Measurements from ENCODE around the gene POGLUT3.

Gene POGLUT3

DNA sequence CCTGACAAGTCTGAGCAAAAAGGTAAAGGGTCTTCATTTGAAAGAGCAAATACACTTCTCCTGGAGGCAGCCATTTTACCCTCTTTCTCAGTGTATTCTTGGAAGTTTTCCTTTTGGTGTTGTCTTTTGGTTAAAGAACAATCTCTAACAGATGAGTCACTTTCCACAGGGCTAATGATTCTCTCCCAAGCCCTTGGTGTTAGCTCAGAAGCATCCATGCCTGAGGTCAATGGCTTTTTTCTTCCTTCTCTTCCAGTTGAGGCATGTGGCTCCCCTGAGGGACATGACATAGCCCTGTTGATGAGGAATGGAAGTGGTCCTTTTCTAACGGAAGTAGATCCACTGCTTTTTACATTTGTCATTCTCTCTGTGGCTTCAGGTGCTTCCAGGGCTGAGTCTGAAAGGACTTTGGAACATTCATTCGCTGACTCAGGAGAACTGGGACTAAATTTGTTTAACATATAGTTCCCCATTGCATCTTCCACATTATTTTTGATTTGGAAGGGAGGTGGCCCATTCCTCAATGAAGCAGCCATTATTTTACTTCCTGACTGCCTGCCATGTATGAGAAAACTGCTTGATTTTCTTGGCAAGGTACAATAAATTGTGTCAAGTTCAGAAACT, 13.8 kb upstream of the POGLUT3 start:
- TF ChIP-seq RARB (CRISPR knock-in tag; IDR thresholded peaks at IDR 0.05) (no peak), OSR1 (CRISPR knock-in tag; IDR thresholded peaks at IDR 0.05) (no peak), SNAI2 (CRISPR knock-in tag; IDR thresholded peaks at IDR 0.05) (no peak), TCF4 (CRISPR knock-in tag; IDR thresholded peaks at IDR 0.05; ENCODE audit: borderline replicate concordance) (no peak), ISL1 (CRISPR knock-in tag; IDR thresholded peaks at IDR 0.05) (no peak), GLIS3 (CRISPR knock-in tag; IDR thresholded peaks at IDR 0.05) (no peak), ZNF8 (CRISPR knock-in tag; IDR thresholded peaks at IDR 0.05) (no peak), PPARA (CRISPR knock-in tag; IDR thresholded peaks at IDR 0.05; ENCODE audit: borderline replicate concordance) (no peak), BACH2 (CRISPR knock-in tag; IDR thresholded peaks at IDR 0.05; ENCODE audit: borderline replicate concordance) (no peak), ZFP3 (CRISPR knock-in tag; IDR thresholded peaks at IDR 0.05) (no peak), CSDC2 (CRISPR knock-in tag; IDR thresholded peaks at IDR 0.05) (no peak), ZC3H10 (CRISPR knock-in tag; IDR thresholded peaks at IDR 0.05) (no peak), ARNTL (CRISPR knock-in tag; IDR thresholded peaks at IDR 0.05; ENCODE audit: borderline replicate concordance, low read depth) (no peak), ZNF565 (CRISPR knock-in tag; conservative IDR thresholded peaks at IDR 0.05; ENCODE audit: low read depth) (no peak), ESRRG (CRISPR knock-in tag; IDR thresholded peaks at IDR 0.05) (no peak)
- TF ChIP-seq, protein P1, sequence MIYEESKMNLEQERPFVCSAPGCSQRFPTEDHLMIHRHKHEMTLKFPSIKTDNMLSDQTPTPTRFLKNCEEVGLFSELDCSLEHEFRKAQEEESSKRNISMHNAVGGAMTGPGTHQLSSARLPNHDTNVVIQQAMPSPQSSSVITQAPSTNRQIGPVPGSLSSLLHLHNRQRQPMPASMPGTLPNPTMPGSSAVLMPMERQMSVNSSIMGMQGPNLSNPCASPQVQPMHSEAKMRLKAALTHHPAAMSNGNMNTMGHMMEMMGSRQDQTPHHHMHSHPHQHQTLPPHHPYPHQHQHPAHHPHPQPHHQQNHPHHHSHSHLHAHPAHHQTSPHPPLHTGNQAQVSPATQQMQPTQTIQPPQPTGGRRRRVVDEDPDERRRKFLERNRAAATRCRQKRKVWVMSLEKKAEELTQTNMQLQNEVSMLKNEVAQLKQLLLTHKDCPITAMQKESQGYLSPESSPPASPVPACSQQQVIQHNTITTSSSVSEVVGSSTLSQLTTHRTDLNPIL (CRISPR knock-in tag; IDR thresholded peaks at IDR 0.05; ENCODE audit: low read depth): no peak
- TF ChIP-seq, protein P2, sequence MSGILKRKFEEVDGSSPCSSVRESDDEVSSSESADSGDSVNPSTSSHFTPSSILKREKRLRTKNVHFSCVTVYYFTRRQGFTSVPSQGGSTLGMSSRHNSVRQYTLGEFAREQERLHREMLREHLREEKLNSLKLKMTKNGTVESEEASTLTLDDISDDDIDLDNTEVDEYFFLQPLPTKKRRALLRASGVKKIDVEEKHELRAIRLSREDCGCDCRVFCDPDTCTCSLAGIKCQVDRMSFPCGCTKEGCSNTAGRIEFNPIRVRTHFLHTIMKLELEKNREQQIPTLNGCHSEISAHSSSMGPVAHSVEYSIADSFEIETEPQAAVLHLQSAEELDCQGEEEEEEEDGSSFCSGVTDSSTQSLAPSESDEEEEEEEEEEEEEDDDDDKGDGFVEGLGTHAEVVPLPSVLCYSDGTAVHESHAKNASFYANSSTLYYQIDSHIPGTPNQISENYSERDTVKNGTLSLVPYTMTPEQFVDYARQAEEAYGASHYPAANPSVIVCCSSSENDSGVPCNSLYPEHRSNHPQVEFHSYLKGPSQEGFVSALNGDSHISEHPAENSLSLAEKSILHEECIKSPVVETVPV (CRISPR knock-in tag; IDR thresholded peaks at IDR 0.05): no peak
- no peak for ATAC-seq

DNA sequence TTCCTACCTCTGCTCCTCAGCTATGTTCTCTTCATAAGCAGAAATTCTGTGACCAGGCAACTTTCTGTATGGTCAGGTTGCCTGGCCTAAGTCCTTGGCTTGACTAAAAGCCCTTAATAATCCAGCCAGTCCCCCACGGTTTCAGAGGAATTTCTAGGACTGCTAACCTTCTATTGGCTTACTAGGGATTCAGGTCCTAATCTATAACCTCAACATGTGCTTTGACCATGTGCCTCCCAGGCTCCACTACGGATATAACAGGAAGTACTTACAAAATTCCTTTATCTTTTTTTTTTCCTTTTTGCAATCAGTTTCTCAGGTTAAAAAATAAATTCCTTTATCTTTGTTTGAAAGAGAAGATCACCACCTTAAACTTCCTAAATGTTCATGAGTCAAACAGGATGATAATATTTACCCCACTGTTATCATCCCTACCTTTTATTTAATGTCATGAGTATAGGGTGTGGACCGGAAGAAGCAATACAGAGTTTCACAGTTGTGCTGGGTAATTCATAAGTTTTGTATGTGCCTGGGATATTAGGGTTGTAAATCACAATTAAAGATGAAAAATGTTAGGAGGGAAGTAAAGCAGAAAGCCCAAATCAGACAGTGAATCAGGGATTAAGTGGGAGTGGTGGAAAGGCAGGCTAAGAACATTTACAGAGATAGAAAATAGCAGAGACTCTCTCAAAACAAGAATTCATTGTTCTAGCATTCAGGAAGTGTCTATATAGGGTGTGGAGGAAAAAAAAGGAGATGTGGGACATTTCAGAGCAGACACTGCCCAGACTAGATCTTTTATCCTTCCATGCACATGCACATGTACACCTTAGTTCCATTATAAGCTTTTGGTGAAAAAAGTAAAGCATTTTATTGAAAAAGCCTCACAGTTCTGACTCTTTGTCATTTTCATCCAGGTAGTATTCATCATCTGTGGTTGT, 10.7 kb upstream of the POGLUT3 start:
- TF ChIP-seq OSR1 (CRISPR knock-in tag; IDR thresholded peaks at IDR 0.05) (no peak), ARNTL (CRISPR knock-in tag; IDR thresholded peaks at IDR 0.05; ENCODE audit: borderline replicate concordance, low read depth) (no peak), ESRRG (CRISPR knock-in tag; IDR thresholded peaks at IDR 0.05) (no peak), BACH2 (CRISPR knock-in tag; IDR thresholded peaks at IDR 0.05; ENCODE audit: borderline replicate concordance) (no peak), PPARA (CRISPR knock-in tag; IDR thresholded peaks at IDR 0.05; ENCODE audit: borderline replicate concordance) (no peak), ZNF70 (CRISPR knock-in tag; IDR thresholded peaks at IDR 0.05) (no peak), ZNF565 (CRISPR knock-in tag; conservative IDR thresholded peaks at IDR 0.05; ENCODE audit: low read depth) (no peak)
- TF ChIP-seq, protein P3, sequence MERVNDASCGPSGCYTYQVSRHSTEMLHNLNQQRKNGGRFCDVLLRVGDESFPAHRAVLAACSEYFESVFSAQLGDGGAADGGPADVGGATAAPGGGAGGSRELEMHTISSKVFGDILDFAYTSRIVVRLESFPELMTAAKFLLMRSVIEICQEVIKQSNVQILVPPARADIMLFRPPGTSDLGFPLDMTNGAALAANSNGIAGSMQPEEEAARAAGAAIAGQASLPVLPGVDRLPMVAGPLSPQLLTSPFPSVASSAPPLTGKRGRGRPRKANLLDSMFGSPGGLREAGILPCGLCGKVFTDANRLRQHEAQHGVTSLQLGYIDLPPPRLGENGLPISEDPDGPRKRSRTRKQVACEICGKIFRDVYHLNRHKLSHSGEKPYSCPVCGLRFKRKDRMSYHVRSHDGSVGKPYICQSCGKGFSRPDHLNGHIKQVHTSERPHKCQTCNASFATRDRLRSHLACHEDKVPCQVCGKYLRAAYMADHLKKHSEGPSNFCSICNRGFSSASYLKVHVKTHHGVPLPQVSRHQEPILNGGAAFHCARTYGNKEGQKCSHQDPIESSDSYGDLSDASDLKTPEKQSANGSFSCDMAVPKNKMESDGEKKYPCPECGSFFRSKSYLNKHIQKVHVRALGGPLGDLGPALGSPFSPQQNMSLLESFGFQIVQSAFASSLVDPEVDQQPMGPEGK (CRISPR knock-in tag; IDR thresholded peaks at IDR 0.05; ENCODE audit: borderline replicate concordance): no peak
- no peak for ATAC-seq

DNA sequence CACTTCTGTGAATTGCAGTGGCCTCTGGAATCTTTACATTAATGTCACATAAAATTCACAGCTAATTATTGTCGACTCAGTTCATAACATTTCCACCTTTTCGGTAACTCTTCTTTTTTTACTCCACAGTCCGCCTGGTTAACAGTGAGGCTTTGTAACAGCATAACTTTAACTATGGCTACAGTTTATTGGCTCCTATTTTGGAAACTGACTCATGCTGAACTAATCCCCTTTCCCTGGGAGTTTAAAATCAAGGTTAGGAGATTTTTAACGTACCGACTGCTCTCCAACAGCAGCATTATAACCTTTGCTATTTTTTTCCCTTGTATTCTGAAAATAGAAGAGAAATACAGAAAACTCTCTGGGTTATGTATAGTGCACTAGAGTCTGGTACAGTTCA, 3.2 kb upstream of the POGLUT3 start:
- no peak for ATAC-seq
- TF ChIP-seq ZNF70 (CRISPR knock-in tag; IDR thresholded peaks at IDR 0.05) (no peak), CSDC2 (CRISPR knock-in tag; IDR thresholded peaks at IDR 0.05) (no peak), ZFP3 (CRISPR knock-in tag; IDR thresholded peaks at IDR 0.05) (no peak), ZNF565 (CRISPR knock-in tag; conservative IDR thresholded peaks at IDR 0.05; ENCODE audit: low read depth) (no peak), BACH2 (CRISPR knock-in tag; IDR thresholded peaks at IDR 0.05; ENCODE audit: borderline replicate concordance) (no peak), RARB (CRISPR knock-in tag; IDR thresholded peaks at IDR 0.05) (no peak), ESRRG (CRISPR knock-in tag; IDR thresholded peaks at IDR 0.05) (no peak), TOX (CRISPR knock-in tag; IDR thresholded peaks at IDR 0.05; ENCODE audit: borderline replicate concordance) (no peak), ZC3H10 (CRISPR knock-in tag; IDR thresholded peaks at IDR 0.05) (no peak), ARNTL (CRISPR knock-in tag; IDR thresholded peaks at IDR 0.05; ENCODE audit: borderline replicate concordance, low read depth) (no peak)
- TF ChIP-seq, protein P1 (CRISPR knock-in tag; IDR thresholded peaks at IDR 0.05; ENCODE audit: low read depth): no peak
